AG04450 (cell line): ENCODE results near the gene PROM1. TPM values are rescaled to one million over a fixed set of nuclear protein-coding genes. Genes with fewer than 3 reads are reported as not detected.

Experiments
- CTCF ChIA-PET: fragments of 300-600, 350-600 bp; formaldehyde crosslinking; extraction: SDS; loops from one replicate; lab custom pipeline; 2022; ENCODE audit warnings: antibody characterized with exemption, inconsistent platforms; lab: Charles Lee
- POLR2A ChIA-PET: fragments of 350-600 bp; formaldehyde crosslinking; extraction: SDS; loops from one replicate; lab custom pipeline; 2021; ENCODE audit warnings: antibody characterized with exemption, inconsistent platforms; lab: Yijun Ruan, JAX
- DNase-seq: peaks from one replicate; pipeline ENCODE4 v3.0.0-alpha.2; 2011; ENCODE audit warnings: low read depth, low spot score
- H3K27ac ChIP-seq: one replicate; pipeline ENCODE4 v1.5.1; 2012; ENCODE audit warnings: low read depth, low read length, control low read depth
- H3K27me3 ChIP-seq: one replicate; pipeline ENCODE4 v1.6.0; 2012; ENCODE audit warnings: low read length; ENCODE audit not compliant: control insufficient read depth, insufficient read depth
- H3K4me3 ChIP-seq: 2 replicates; pipeline ENCODE4 v1.5.1; 2011; ENCODE audit warnings: mild to moderate bottlenecking, low read depth, low read length, control low read depth
- H3K9me3 ChIP-seq: 2 replicates; pipeline ENCODE4 v1.5.1; 2012; ENCODE audit warnings: low read length; ENCODE audit not compliant: control insufficient read depth, insufficient read depth
- CTCF ChIP-seq: IDR thresholded peaks from 2 replicates; pipeline ENCODE4 v1.5.1; 2011; ENCODE audit warnings: low read depth, low read length, control low read depth, inconsistent platforms
- polyA plus RNA-seq: library from polyadenylated mRNA; depleted of rRNA; stranded (reverse); fragments of >200 nt; gene quantifications from 2 replicates; pipeline ENCODE4 v1.2.3, GENCODE V29; 2011

Gene PROM1
- polyA plus RNA-seq, 1 experiment: not detected

- no peak for DNase-seq
- TF ChIP-seq CTCF: no peak
- CTCF ChIA-PET: interaction anchor here (1.6 kb wide), 1 partner anchor 208 kb away, joined by 3 read pairs; no protein-coding TSS in a partner anchor
- Histone ChIP-seq H3K9me3 (no peaks in the 10 kb centered on the region), H3K27ac (no peak overlapping the region), H3K27me3 (peaks cover 26% of the 10 kb centered on the region), H3K4me3 (no peak overlapping the region)
- POLR2A ChIA-PET: no interaction called here
Observed at GRCh38 chr4:16056681-16057385, 27.0 kb downstream of the PROM1 start.

GRCh38 chr4:16055873-16056272 is 27.9 kb downstream of the PROM1 start:
- no peaks in the 10 kb centered on the region for H3K9me3 ChIP-seq
- no peak overlapping the region for H3K4me3 ChIP-seq
- peaks cover 29% of the 10 kb centered on the region for H3K27me3 ChIP-seq
- CTCF ChIA-PET: interaction anchor here (1.6 kb wide), 1 partner anchor 209 kb away, joined by 3 read pairs; no protein-coding TSS in a partner anchor
- H3K27ac ChIP-seq: no peak overlapping the region
- no peak for TF ChIP-seq CTCF
- no peak for DNase-seq
- POLR2A ChIA-PET: no interaction called here

GRCh38 chr4:16055471-16055870 is 28.4 kb downstream of the PROM1 start:
- ChIA-PET CTCF (interaction anchor here (1.6 kb wide), 1 partner anchor 209 kb away, joined by 3 read pairs; no protein-coding TSS in a partner anchor), POLR2A (no interaction called here)
- Histone ChIP-seq H3K4me3 (no peak overlapping the region), H3K27me3 (peaks cover 30% of the 10 kb centered on the region), H3K9me3 (no peaks in the 10 kb centered on the region), H3K27ac (no peak overlapping the region)
- TF ChIP-seq CTCF: no peak
- DNase-seq: no peak

GRCh38 chr4:16052939-16053338 is 30.9 kb downstream of the PROM1 start:
- DNase-seq: no peak
- H3K9me3 ChIP-seq: no peaks in the 10 kb centered on the region
- ChIA-PET CTCF (no interaction called here), POLR2A (no interaction called here)
- H3K4me3 ChIP-seq: no peak overlapping the region
- no peak overlapping the region for H3K27ac ChIP-seq
- peaks cover 34% of the 10 kb centered on the region for H3K27me3 ChIP-seq
- no peak for TF ChIP-seq CTCF

GRCh38 chr4:16051980-16052379 is 31.8 kb downstream of the PROM1 start:
- Histone ChIP-seq H3K9me3 (no peaks in the 10 kb centered on the region), H3K27me3 (peaks cover 30% of the 10 kb centered on the region), H3K4me3 (no peak overlapping the region), H3K27ac (no peak overlapping the region)
- no peak for DNase-seq
- TF ChIP-seq CTCF: no peak
- CTCF ChIA-PET: no interaction called here
- POLR2A ChIA-PET: no interaction called here
